ENCODE data around the gene DLG2.
"Not testable (repeated sequence)": the region's sequence is repeated elsewhere in the genome, so short reads cannot be mapped to it uniquely, and the experiment has no call there.

DLG2 gene

DNA sequence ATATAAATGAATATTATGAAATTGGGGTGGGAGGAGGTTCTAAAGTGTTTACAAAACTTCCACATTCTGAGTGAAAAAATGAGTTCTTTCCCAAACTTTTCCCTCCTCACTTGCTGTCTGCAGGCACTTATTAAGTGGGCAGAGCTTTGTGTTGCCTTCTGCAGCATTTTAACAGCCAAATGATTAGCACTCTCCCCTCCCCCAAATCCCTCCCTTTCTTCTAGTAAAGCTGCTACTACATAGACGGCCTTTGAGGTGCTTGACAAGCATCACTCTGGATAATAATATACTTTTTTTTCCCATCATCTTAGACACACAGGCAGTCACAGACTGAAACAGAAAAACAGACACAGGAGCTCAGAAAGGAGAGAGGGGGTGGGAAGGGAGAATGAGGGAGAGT is 493.5 kb downstream of the DLG2 start:
- in situ Hi-C loops (cut with MboI; ENCODE audit: low sequenced_read_pairs) = no loop called here

DNA sequence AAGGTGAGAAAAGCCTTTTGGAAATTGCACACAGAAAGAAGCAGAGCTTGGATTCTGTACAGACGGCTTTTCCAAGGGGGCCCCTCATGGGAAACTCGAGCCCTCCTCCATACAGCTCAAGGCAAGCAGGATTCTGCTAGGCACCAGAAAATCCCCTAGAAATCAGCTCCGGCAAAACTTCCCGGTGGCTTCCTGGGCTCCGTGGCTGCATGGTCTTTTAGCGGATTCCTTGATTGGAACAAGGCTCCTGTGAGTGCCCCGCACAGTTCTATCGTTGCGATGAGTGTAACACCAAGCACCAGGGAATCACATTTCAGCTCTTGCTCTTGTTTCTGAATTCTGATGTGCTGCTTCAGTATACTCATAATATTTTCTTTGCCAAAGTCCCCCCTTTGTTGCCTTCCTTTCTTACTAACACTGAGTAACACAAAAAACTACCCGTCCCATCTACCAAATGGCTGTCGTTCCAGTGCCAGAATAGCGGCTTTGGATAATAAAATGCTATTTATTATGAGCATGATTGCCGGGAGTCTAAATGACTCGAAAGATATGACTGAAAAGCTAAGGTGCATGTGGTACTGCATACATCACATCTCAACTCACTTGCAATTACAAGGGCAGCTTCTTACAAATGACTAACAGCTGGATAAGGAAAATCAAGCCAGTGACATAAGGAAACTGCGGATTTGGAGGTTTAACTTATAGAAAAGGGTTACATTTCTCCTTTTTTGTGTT is 494.1 kb downstream of the DLG2 start:
- in situ Hi-C loops (cut with MboI; ENCODE audit: low sequenced_read_pairs) = no loop called here

DNA sequence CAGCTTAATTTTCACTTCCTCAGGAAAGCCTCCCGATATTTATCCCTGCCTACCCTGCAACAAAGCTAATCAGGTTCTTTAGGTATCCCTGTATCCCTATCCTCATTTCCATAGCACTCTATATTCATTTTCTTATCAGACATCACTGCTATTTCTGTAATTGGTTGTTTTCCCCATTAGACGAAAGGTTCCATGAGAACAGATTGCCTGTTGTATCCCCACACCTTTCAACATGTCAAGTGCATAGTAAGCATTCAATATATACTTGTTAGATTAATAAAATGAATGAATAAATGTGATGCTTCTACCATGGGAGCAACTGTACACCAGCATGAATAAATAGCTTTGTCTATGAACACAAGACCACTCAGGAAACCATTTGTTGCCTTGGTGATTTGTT is 499.8 kb downstream of the DLG2 start:
- in situ Hi-C loops (cut with MboI; ENCODE audit: low sequenced_read_pairs) = no loop called here

DNA sequence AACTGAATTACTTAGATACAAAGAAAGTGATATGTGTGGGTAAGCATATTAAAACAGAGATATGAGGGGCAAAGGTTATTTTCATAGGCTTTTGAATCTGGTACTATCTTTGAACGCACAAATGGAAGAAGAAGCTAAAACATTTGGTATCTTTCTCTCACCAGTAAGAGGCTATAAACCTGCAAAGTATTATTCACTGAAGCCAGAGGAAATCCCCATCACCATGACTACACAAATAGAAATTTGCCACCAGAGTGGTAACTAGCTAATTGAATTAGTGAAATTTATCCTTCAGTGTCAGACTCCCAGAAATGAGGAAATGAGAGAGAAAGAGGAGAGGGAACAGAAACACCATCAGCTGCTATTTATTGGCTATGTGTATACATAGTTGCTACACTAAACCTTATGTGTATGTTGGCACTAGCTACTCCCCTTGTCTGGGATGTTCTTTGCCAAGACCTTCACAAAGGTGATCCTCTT is 503.4 kb downstream of the DLG2 start:
- in situ Hi-C loops (cut with MboI; ENCODE audit: low sequenced_read_pairs) = no loop called here

DNA sequence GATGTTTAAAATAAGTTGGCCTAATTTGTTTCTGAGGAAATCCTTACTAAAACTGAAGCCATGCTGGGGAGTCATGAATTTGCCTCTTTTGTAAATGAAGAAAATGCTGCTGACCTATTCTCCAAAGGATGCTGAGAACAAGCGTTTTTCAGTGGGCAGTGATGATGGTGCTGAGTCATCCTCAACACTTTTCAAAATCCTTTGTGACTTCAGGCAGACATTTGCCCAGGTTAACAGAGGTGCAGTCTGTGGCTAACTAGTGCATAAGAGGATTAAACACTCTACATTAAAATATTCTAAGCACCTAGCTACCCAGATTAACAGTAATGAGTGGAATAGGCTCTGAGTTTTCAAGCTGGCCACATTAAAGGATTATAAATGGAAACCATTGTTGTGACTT is 509.0 kb downstream of the DLG2 start:
- in situ Hi-C loops (cut with MboI; ENCODE audit: low sequenced_read_pairs) = no loop called here

DNA sequence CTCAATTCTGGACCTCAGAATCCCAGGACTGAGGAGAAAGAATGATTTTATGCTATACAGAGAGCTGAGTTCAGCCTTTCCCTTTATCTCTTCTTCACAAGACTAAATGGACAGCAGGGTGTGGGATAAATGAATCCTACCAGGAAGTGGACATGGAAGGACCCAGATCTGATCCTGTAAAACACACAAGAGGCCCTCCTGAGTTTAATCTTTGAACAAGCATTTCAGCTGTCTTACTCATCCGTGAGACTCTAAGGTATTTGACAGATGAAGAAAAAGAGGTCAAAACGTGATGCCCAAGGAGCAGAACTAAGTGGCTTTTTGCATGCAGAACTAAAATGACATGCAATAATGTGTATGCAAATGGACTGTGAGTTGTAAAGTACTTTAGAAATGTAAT is 511.3 kb downstream of the DLG2 start:
- in situ Hi-C loops (cut with MboI; ENCODE audit: low sequenced_read_pairs) = no loop called here

DNA sequence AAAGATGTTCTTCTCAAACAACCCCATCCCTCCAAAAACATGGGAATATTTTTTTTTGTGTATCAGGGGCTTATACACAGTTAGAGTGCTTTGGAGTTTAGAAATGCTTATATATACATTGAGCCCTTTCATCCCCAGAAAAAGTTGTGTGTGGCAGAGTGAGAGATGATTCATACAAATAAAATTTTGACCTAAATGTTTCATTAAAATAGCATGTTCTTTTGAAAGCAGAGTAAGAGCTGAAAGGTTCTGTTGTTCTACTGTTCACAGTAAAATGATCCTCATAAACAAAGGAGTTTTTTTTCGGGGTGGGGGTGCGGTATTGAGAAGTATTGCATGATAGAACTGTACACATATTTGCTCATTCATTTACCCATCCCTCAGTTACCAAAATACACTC is 512.4 kb downstream of the DLG2 start:
- in situ Hi-C loops (cut with MboI; ENCODE audit: low sequenced_read_pairs) = no loop called here

DNA sequence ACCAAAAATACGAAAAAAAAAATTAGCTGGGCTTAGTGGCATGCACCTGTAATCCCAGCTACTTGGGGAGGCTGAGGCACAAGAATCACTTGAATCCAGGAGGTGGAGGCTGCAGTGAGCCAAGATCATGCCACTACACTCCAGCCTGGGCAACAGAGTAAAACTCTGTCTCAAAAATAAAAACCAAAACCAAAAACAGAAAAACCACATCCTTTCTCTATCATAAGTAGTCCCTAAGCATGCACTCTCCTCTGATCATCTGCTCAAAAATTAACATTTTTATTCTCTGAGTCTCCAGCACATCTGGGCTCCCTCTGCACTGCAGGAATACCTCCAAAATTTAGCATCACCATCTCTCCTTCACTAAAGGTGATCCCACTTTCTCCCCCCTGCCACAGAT is 516.9 kb downstream of the DLG2 start:
- in situ Hi-C loops (cut with MboI; ENCODE audit: low sequenced_read_pairs) = not testable (repeated sequence)

DNA sequence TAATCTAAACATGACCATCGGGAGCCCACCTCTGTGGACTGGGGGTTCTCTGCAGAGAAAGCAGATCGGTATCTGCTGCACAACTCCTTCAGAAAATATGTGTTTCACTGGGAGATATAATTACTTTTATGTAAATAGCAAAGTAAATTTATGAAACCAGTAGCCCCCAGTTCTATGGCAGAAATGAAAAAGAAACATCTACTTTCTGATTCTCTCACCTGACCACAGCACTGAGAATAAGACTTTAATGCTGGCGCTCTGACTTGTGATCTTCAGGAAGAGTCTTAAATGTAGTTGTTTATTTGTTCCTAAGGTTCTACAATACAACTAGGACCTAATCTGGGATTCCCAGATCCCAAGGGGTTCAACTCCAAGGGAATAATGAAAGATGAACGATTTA is 518.0 kb downstream of the DLG2 start:
- in situ Hi-C loops (cut with MboI; ENCODE audit: low sequenced_read_pairs) = no loop called here

DNA sequence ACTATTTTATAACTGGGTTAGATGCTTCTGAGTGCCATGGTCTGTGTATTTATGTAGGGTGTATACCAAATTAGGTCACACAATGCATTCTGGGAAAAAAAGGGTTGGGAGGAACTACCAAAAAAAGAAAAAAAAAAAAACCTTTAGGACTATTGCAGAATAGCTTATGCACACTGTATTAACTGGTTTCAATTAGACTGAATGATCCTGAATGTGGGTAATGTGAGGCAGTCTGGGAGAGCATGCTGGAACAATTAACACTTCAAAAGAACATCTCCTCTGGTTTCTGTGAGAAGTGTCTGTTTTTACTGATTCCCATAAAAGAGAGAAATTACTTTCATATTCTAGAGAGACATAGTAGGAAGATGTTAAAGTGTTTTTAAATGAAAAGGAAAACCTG is 521.3 kb downstream of the DLG2 start:
- in situ Hi-C loops (cut with MboI; ENCODE audit: low sequenced_read_pairs) = no loop called here

DNA sequence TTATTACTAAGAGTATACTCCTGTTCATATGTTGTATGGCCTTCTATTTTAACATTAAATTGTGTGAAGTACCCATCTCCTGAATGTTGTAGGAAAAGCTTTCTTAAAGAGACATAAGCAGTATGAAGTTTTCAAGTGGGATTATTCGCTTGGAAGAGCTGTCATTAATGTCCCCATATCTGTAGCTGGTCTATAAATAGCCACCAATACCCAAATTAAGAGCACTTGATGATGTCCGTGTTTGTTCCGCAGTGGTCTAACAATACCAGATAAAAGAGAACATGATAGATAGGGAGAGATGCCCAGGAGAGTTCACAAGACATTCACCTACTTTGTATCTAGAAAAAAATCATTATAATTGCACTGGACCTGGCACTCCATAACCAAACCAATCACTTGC is 527.6 kb downstream of the DLG2 start:
- in situ Hi-C loops (cut with MboI; ENCODE audit: low sequenced_read_pairs) = no loop called here

DNA sequence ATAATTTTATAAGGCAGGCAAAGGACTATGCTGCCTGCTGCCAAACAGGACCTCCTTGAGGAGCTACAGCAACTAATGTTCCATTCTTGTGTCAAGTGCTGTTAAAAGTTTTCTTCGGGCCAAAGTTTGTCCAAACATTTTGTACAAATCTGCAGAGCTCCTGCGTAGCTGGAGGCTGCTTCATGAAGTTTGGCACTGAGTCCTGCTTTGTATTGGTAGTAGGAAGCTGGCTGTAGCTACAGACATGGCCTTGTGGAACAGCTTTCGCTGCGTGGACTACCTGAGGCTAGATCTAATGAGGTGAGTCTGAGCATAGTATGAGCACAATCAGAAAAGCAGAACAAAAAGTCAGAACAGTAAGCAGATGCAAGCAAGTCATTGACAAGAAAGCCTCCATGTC is 528.1 kb downstream of the DLG2 start:
- in situ Hi-C loops (cut with MboI; ENCODE audit: low sequenced_read_pairs) = no loop called here

DNA sequence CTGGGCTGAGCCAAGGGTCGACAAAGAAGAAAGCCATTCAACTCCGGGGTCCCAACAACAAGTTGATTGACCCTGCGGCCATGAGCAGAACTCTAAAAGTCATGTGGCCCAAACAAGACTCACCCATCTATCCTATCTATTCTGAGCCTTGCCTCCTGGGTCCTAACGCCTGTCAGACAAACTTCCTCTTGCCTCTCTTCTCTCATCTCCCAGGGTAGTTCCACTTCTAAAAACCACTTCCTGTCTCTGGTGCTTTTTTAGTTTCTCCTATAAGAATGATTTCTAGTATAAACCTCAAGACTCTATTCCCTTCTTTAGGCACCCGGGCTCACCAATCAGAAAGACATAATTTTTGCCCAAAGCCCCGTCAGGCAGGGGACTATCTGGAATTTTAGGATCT is 530.2 kb downstream of the DLG2 start:
- in situ Hi-C loops (cut with MboI; ENCODE audit: low sequenced_read_pairs) = no loop called here

DNA sequence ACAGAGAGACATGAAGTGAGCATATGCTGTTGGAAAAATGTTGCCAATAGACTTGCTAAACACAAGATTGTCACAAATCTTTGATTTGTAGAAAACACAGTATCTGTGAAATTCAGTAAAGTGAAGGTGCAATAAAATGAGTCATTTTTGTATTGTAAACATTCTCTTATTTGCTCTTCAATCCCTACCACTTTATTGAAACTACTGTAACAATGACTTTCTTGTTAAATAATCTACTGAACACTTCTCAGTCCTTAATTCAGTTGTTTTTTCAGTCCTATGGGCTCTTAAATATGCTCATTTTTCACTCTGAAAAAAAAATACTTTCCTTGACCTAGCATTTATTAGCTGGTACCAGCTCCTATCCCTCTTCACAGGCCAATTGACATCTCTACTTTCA is 531.9 kb downstream of the DLG2 start:
- in situ Hi-C loops (cut with MboI; ENCODE audit: low sequenced_read_pairs) = no loop called here

DNA sequence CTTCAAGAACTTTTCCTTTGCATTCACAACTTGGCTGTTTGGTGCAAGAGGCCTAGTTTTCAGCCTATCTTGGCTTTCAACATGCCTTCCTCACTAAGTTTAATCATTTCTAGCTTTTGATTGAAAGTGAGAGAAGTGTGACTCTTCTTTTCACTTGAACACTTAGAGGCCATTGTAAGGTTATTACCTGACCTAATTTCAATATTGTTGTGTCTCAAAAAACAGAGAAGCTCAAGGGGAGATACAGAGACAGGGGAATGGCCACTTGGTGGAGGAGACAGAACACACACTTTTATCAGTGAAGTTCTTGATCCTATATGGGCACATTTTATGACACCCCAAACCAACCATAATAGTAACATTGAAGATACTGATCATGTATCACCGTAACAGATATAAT is 532.3 kb downstream of the DLG2 start:
- in situ Hi-C loops (cut with MboI; ENCODE audit: low sequenced_read_pairs) = no loop called here

DNA sequence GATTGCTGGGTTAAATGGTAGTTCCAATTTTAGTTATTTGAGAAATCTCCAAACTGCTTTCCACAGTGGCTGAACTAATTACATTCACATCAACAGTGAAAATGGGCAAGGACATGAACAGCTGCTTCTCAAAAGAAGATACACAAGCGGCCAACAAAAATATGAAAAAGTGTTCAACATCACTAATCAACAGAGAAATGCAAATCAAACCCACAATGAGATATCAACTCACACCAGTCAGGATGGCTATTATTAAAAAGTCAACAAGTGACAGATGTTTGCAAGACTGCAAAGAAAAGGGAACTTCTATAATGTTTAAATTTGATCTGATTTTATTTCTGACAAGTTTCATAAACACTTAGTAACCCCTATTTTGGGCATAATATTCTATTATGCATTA is 537.5 kb downstream of the DLG2 start:
- in situ Hi-C loops (cut with MboI; ENCODE audit: low sequenced_read_pairs) = no loop called here

DNA sequence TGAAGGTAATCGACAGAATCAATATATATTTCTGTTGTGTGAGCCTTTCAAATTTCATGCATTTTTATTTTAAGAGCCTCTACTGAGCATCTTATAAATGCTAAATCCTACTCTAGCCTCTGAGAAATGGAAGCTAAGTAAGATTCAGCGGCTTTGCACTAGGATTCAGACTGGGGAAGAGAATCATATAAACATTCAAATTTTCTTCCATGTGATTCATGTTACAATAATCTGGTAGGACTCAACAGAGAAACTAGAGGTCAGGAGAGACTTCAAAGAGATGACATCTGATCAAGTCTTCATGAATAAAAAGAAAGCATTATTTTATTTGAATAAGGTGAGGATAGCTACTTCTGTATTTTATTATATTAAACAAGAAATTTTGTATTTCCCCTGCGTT is 538.9 kb downstream of the DLG2 start:
- in situ Hi-C loops (cut with MboI; ENCODE audit: low sequenced_read_pairs) = no loop called here

DNA sequence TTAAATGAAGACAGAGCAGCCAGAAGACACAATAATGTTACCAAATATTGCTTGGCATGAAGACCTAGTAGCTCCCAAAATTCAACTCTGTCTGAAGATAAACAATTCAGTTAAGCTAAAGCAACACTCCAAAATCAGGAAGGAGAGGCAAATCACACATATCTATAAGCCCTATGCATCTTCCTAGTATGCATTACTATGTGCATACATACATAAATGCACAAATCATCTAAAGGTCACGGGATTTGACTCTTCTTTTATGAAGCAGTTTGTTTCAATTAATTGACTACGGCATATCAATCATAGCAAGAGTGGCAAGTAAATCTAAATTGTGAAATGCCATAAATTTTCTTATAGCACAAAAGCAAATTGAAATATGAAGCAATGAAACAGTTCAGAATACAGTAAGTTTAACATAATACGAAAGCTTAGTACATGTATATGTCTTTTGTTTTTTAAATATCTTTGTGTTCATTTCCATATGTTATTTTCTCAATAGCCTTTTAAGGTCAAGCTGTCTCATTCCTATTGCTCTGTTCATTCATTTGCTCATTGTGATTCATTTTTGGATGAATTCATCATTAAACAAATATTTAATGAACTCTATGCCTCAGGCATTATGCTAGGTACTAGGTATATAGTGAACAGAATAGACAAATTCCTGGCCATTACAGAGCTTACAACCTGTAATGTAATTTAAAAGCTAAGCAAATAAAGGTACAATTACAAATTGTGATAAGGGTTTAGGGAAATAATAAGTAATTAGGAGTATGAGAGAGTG is 540.5 kb downstream of the DLG2 start:
- in situ Hi-C loops (cut with MboI; ENCODE audit: low sequenced_read_pairs) = no loop called here

DNA sequence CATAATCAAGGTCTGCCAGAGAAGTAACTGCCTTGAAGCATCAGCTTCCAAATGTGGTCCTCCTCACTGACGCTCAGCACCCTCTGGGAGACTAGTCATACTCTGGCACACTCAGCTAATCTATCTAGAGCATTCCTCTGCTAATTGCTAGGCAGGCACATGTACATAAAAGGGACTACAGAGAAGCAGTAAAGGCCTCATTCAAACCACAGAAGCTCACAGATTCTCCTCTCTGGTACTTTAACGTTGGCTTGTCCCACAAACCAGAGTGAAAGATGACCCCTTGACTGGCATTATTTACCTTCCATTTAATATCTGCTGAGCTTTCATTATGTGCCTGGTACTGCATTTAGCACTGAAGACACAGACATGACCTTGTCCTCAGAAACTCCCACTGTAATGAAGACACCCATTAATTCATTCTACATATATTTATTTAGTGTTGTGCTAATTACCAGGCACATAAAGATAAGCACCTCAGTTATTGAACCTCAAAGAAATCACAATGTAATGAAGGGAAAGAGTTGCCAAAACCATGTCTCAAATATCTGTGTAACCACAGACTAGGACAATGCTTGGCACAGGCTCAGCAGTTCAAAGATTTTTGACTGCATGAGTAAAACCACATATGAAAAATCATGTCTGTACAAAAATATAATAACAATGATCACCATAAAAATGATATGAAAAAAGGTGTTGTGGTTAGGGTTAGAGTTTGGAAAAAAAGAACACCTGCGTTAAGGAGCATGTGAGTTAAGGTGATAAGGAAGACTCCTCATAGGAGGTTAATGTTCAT is 550.4 kb downstream of the DLG2 start:
- in situ Hi-C loops (cut with MboI; ENCODE audit: low sequenced_read_pairs) = no loop called here

DNA sequence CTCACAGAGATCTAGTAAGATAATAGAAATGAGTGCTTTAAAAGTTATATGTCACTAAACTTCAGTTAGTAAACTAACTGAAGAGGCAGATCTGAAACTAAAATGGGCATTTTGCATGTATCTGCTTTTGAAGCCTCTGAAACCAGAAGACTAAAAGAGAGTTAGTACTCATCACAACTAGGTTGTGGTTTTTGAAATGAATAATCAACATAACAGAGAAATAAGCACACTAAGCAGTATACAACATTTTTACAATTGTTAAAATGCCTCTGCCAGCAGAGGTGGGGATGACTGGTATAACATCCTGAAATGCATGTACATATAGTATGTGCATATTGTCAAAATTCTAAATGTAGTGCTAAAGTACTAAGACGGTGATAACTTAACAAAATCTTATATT is 564.5 kb downstream of the DLG2 start:
- in situ Hi-C loops (cut with MboI; ENCODE audit: low sequenced_read_pairs) = no loop called here

DNA sequence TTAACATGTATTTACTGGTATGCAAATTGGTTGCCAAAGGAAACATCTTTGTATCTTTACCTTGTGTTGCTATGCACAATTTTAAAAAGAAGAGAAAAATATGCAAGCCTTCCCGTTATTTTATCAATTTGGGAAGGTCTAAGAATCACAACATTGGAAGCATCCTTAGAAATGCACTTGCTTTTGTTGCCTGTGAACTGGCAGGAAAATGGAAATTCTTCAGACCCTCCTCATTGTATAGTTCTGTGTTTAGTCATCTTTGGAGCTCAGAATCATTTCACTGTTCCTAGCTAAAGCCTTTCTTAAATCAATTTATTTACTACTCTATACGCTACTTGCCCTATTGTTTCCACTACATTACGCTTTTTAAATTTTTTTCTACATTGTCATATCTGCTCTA is 574.5 kb downstream of the DLG2 start:
- in situ Hi-C loops (cut with MboI; ENCODE audit: low sequenced_read_pairs) = no loop called here

DNA sequence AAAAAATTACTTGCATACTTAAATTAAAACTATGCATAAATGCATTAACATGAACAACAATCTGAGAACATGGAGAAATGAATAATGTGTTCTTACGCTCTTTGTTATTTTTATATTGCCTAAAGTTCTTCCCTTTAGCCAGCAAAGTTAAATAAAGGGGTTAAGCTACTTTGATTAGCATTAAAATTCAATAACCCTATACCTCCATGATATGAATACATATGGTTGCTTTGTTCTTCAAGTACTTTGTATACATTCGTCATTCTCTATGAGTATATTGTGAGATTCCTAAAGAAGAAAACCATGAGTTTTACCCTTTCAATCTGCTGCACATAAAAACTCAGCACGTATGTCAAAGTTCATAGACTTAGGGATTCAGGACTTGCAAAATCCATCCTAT is 578.3 kb downstream of the DLG2 start:
- in situ Hi-C loops (cut with MboI; ENCODE audit: low sequenced_read_pairs) = no loop called here

Measured in HL-60/S4 treated with phorbol 12-myristate 13-acetate at 8.2 ng/mL for 4 days and 3 days (cell line).